Calu3 (cell line): ENCODE results near the gene NOP53. TPM values are rescaled to one million over a fixed set of nuclear protein-coding genes. Genes with fewer than 3 reads are reported as not detected.

ENCODE experiments used
- BruUV-seq: library from RNA; stranded (reverse); fragments of 400-500 nt; replicated peaks from 2 replicates; lab custom pipeline; 2021; lab: Mats Ljungman, UMichigan
- CTCF ChIA-PET: fragments of 300-600 bp; sonication (Branson Sonifier 250); formaldehyde crosslinking; loops from one replicate; lab custom pipeline; 2022; ENCODE audit warnings: antibody characterized with exemption; lab: Charles Lee
- DNase-seq: peaks from one replicate; pipeline ENCODE4 v3.0.0; 2022
- H3K27ac Mint-ChIP-seq: one replicate; pipeline ENCODE4 v1.8.0; 2022; ENCODE audit warnings: mixed read lengths; ENCODE audit not compliant: unreplicated experiment
- H3K27me3 Mint-ChIP-seq: one replicate; pipeline ENCODE4 v1.8.0; 2022; ENCODE audit warnings: mixed read lengths; ENCODE audit not compliant: unreplicated experiment
- H3K36me3 Mint-ChIP-seq: one replicate; pipeline ENCODE4 v1.8.0; 2022; ENCODE audit warnings: mild to moderate bottlenecking, moderate library complexity, mixed read lengths; ENCODE audit not compliant: insufficient read depth, unreplicated experiment
- H3K4me1 Mint-ChIP-seq: one replicate; pipeline ENCODE4 v1.8.0; 2022; ENCODE audit warnings: mild to moderate bottlenecking, low read depth, mixed read lengths; ENCODE audit not compliant: unreplicated experiment
- H3K4me3 Mint-ChIP-seq: one replicate; pipeline ENCODE4 v1.8.0; 2022; ENCODE audit warnings: mild to moderate bottlenecking, low read depth, moderate library complexity, mixed read lengths; ENCODE audit not compliant: unreplicated experiment
- H3K9me3 Mint-ChIP-seq: one replicate; pipeline ENCODE4 v1.8.0; 2022; ENCODE audit warnings: low read depth, mixed read lengths; ENCODE audit not compliant: unreplicated experiment
- CTCF ChIP-seq: fragments of 200-600 bp; IDR thresholded peaks from one replicate; pipeline ENCODE4 v1.8.0; 2022; ENCODE audit warnings: antibody characterized with exemption; ENCODE audit not compliant: unreplicated experiment
- intact Hi-C: fragments of 100-400 bp; cut with micrococcal nuclease; formaldehyde crosslinking; loops from one replicate; pipeline ENCODE4 v1.10.0; 2022; ENCODE audit not compliant: unreplicated experiment
- total RNA-seq: library from RNA; stranded (reverse); gene quantifications from 2 replicates; pipeline ENCODE4 v1.2.3, GENCODE V29; 2022

NOP53 gene
- total RNA-seq, 1 experiment from 2014 or later, result 222 TPM

DNA sequence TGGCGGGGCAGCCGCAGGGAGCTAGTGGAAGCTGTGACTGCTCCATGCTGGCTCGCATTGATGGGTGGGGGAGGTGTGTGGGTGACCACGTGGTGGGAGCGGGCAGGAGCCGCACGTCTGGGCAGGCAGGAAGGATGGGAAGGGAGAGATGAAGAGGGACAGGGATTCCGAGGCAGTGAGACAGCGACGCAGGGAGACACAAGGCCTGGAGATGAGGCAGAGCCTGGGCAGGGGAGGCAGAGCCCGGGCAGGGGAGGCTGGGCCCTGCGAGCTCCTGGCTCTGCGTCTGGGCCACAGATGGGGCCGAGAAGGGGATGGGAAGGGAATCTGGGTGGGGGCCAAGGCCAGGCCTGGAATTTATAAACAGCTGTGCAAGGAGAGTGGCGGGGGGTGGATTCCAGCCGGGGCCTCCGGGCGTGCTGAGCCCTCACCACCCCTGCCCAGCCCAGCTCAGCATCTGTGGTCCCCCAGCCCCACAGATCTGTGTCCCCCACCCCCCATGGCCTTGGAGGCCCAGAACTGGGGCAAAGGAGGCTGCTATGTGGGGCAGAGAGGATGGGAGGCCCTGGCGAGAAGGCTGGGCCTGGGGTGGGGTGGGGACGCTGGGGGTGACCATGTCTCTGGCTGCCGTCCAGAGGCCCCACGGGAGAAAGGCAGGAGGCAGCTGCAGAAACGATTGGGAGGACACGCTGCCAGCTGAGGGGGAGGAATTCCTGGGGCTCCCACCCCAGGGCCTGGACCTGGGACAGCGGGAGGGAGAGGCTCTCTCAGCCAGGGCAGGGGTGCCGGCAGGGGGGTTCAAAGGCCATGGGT is 26.1 kb upstream of the NOP53 start:
- H3K4me1 Mint-ChIP-seq, result peaks cover 17% of the 10 kb centered on the region
- DNase-seq, result no peak
- intact Hi-C loops, result no loop called here
- BruUV-seq, result no TSS peak
- H3K27me3 Mint-ChIP-seq, result no peaks in the 10 kb centered on the region
- no peak overlapping the region for H3K27ac Mint-ChIP-seq
- TF ChIP-seq CTCF, result no peak
- no peaks in the 10 kb centered on the region for H3K9me3 Mint-ChIP-seq
- H3K4me3 Mint-ChIP-seq, result no peak overlapping the region
- CTCF ChIA-PET, result interaction anchor here (0.9 kb wide), 1 partner anchor 10 kb away, joined by 5 read pairs; no protein-coding TSS in a partner anchor
- peaks cover 34% of the 10 kb centered on the region for H3K36me3 Mint-ChIP-seq

DNA sequence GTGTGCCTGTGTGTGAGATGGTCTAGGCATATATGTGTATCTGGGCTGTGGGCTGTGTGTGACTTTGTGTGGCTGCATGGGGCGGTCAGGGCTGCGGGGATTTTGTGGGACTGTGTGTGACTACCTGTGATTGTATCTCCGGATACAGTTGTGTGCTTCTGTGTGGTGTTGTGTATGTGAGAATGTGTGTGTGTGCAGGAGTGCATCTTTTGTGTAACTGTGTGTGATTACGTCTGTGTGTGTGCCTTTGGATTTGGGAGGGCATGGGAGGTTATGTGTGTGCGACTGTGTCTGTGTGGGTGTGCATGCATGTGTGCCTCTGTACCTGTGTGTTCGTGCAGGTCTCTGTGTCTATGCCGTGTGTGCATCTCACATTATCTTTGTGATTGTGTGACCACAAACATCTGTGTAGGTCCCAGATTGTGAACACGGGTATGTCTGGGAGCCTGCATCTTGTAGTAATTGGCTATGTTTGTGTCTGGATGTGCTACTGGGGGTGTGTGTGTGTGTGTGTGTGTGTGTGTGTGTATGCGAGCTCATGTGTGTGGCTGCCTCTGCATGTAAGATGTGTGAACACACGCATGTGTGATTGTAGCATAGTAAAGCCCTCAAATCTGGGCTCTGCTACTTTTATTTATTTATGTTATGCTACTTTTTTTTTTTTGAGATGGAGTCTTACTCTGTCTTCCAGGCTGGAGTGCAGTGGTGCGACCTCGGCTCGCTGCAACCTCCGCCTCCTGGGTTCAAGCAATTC is 24.5 kb upstream of the NOP53 start:
- H3K9me3 Mint-ChIP-seq, result no peaks in the 10 kb centered on the region
- no peak for TF ChIP-seq CTCF
- no TSS peak for BruUV-seq
- intact Hi-C loops, result no loop called here
- peaks cover 36% of the 10 kb centered on the region for H3K36me3 Mint-ChIP-seq
- peaks cover 2% of the 10 kb centered on the region for H3K4me1 Mint-ChIP-seq
- no peak for DNase-seq
- H3K4me3 Mint-ChIP-seq, result no peak overlapping the region
- CTCF ChIA-PET, result interaction anchor here (0.7 kb wide), 2 partner anchors 25 to 349 kb away, joined by 3 to 4 read pairs; partner anchors contain the start of gene NOP53
- H3K27me3 Mint-ChIP-seq, result no peaks in the 10 kb centered on the region
- no peak overlapping the region for H3K27ac Mint-ChIP-seq

DNA sequence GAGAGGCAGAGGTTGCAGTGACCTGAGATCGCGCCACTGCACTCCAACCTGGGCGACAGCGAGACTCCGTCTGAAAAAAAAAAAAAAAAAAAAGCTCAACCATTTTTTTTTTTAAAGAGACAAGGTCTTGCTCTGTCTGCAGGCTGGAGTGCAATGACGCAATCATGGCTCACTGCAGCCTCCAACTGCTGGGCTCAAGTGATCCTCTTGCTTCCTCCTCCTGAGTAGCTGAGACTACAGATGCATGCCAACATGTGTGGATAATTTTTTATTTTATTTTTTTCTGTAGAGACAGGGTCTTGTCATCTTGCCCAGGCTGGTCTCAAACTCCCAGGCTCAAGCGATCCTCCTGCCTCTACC is 21.8 kb upstream of the NOP53 start:
- Mint-ChIP-seq H3K27ac (no peak overlapping the region), H3K4me1 (peaks cover 22% of the 10 kb centered on the region), H3K36me3 (peaks cover 42% of the 10 kb centered on the region), H3K9me3 (no peaks in the 10 kb centered on the region), H3K27me3 (no peaks in the 10 kb centered on the region), H3K4me3 (no peak overlapping the region)
- DNase-seq, result peak; percentile 46
- no peak for TF ChIP-seq CTCF
- CTCF ChIA-PET, result interaction anchor here (0.6 to 1.0 kb wide), 2 partner anchors 10 to 12 kb away, joined by 4 to 9 read pairs; partner anchors contain the start of gene EHD2
- no TSS peak for BruUV-seq
- intact Hi-C loops, result no loop called here

GRCh38 chr19:47725759-47726401 is 19.5 kb upstream of the NOP53 start:
- Mint-ChIP-seq H3K36me3 (peaks cover 60% of the 10 kb centered on the region), H3K4me1 (peaks cover 45% of the 10 kb centered on the region), H3K9me3 (no peaks in the 10 kb centered on the region), H3K4me3 (no peak overlapping the region), H3K27me3 (no peaks in the 10 kb centered on the region), H3K27ac (no peak overlapping the region)
- no peak for TF ChIP-seq CTCF
- no peak for DNase-seq
- BruUV-seq, result no TSS peak
- CTCF ChIA-PET, result interaction anchor here (0.6 kb wide), 1 partner anchor 13 kb away, joined by 3 read pairs; no protein-coding TSS in a partner anchor
- intact Hi-C loops, result no loop called here
